Left ventricle myocardium superior (tissue), 1 donor: ENCODE data around the gene ASCL3. TPM values are rescaled to one million over a fixed set of nuclear protein-coding genes. Genes with fewer than 3 reads are reported as not detected.
"Not testable (repeated sequence)": the region's sequence is repeated elsewhere in the genome, so short reads cannot be mapped to it uniquely, and the experiment has no call there.

Experiments
- ATAC-seq: fragments of 200-7000 bp; cut with Tn5 transposase; one replicate; pipeline ENCODE4 v1.9.1; 2020; ENCODE audit warnings: mild to moderate bottlenecking, moderate library complexity
- DNase-seq: peaks from one replicate; pipeline ENCODE4 v3.0.0-alpha.2; 2020
- intact Hi-C: fragments of 100-400 bp; cut with micrococcal nuclease; formaldehyde crosslinking; loops from one replicate; pipeline ENCODE4 v1.11.0; 2022
- total RNA-seq: library from RNA; stranded (reverse); fragmentation: NEBNext Ultra II Directional; extraction: Animal tissue kit (Norgen Biotek cat#: 25700); gene quantifications from one replicate; pipeline ENCODE4 v1.2.1, GENCODE V29; 2021
- donor health status: DM: no; HTN: yes; CAD: no; lungs with severe emphysema.

ASCL3 gene
- total RNA-seq, 1 donor from 2014 or later, result not detected

- ATAC-seq, result peak; percentile 11
- intact Hi-C loops, result no loop called here
- no peak for DNase-seq
Measured at GRCh38 chr11:8959546-8960166, 16.8 kb upstream of the ASCL3 start.

- ATAC-seq, result no peak
- intact Hi-C loops, result no loop called here
- no peak for DNase-seq
Measured at GRCh38 chr11:8956860-8957259, 14.0 kb upstream of the ASCL3 start.

- intact Hi-C loops, result no loop called here
- DNase-seq, result no peak
- no peak for ATAC-seq
Measured at GRCh38 chr11:8948886-8949285, 6.1 kb upstream of the ASCL3 start.

- DNase-seq, result no peak
- intact Hi-C loops, result no loop called here
- ATAC-seq, result no peak
Measured at GRCh38 chr11:8947230-8947943, 4.6 kb upstream of the ASCL3 start.

DNA sequence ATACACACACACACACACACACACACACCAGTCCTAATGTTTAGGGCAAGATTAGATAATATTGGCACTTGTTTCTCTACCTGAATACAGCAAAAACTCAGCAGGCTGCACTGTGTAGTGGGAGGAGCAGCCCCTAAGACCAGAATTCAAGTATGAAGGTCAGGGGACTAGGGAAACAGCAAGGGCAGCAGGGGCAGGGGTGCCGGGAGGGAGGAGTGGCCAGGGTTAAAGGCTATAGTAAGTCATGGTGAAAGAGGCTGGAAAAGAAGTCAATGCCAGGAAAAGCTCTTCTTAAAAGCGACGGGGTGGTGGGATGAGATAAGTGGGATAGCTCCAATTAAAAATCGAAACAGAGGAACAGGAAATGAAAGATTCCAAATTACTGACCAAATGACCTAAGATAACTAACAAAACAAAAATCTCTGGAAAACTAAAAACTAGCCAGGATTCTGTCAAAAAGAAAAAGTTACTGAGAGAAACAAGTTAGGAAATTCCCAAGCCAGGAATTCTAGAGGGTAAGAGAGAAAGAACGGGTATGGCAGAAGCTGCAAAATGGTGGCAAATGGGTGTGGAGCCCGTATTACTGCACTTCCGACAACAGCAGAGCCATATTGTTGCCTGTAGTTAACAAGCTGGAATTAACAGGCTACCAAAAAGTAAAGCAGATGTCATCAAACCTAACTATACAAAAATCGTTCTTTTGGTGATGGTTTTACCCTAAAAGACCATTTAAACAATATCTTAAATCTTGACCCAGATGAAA lies 1.3 kb downstream of the ASCL3 start:
- DNase-seq, result no peak
- ATAC-seq, result no peak
- intact Hi-C loops, result no loop called here

GRCh38 chr11:8937659-8938058 lies 5.2 kb downstream of the ASCL3 start:
- intact Hi-C loops, result no loop called here
- ATAC-seq (no peak), DNase-seq (no peak)

GRCh38 chr11:8937159-8937558 lies 5.7 kb downstream of the ASCL3 start:
- ATAC-seq (no peak), DNase-seq (no peak)
- intact Hi-C loops, result no loop called here

DNA sequence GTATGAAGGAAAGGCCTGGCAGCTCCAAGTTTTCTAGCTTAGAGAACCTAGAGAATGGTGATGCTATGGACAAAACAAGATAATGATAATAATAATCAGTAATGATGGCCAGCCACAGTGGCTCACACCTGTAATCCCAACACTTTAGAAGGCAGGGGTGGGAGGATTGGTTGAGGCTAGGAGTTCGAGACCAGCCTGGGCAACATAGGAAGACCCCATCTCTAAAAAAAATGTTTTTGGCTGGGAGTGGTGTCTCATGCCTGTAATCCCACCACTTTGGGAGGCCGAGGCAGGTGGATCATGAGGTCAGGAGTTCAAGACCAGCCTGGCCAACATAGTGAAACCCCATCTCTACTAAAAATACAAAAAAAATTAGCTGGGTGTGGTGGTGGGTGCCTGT lies 7.0 kb downstream of the ASCL3 start:
- intact Hi-C loops, ATAC-seq, DNase-seq: not testable (repeated sequence)

DNA sequence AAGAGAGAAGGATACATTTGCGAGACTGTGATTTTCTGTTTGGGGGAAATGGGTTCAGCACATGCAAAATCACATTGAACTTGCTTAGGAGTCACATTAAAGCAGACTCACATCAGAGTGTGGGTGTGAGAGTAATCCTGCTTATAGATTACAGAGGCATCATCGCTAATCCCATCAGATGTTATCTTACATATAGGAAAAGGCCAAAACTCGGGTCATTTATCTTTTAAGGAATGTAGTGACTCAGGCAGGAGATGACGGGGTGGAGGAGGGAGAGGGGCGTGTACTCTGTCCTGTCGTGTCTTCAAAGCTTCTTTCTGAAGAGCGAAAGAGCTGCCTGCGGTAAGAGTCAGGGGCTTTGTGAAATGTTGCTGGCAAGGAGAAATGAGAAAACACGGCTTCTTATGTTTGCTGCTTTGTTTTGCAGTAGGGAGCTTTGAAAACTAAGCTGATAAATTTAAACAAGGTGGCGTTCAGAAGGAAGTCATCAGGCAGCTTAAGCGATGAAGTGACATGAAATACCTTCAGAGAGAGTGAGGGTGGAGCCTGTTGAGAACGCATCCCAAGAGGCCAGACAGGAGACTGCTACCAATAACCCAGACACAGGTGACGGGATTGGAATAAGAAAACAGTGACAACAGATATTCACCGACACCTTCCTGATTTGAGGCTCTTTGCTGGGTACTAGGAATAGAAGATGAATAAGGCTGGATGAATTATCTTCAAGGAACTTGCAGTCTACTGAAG lies 7.9 kb downstream of the ASCL3 start:
- no peak for DNase-seq
- intact Hi-C loops, result no loop called here
- ATAC-seq, result no peak

GRCh38 chr11:8933931-8934330 lies 8.9 kb downstream of the ASCL3 start:
- ATAC-seq (no peak), DNase-seq (no peak)
- intact Hi-C loops, result no loop called here

- intact Hi-C loops, result no loop called here
- ATAC-seq, result no peak
Measured at GRCh38 chr11:8932564-8933180, 10.1 kb downstream of the ASCL3 start, which contains the start of gene C11orf16. TSS of gene C11orf16 (minus strand) at chr11:8932947. CDS start at chr11:8932308, 639 bp downstream.

DNA sequence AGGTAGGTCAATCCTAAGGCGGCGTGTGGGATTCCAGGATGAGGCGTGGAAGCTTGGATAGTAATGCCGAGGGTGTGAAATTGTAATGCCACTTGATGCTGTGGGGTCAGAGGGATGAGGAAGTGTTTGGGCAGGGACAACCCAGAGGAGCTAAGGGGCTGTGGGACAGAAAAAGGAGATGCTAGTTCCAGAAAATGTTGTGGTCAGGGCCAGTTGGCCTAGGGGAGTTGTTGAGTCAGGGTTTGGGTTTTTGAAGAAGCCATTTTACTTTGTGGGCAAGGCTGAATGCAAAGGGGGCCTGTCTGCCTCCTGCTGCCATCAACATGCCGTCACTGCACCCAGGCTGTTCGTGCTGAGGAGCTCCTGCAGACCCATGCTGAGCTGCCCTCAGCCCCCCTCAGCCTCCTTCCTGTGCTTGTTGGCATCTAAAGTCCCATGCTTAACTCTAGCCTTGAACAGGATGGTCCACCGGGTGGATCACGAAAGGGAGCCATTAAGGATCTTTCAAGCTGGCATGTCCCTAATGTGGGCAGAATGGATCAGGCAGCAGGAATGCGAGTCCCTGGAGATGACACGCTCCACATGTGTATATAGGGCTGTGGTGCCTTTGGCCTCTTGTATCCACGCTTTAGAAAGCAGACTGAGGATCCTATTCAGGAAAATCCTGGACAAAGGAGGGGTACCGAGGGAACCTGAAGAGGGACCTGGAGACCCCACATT lies 12.2 kb downstream of the ASCL3 start:
- intact Hi-C loops, result no loop called here
- no peak for ATAC-seq
- DNase-seq, result no peak

More at GRCh38 chr11:8932564-8933180, 10.1 kb downstream of the ASCL3 start, which contains the start of gene C11orf16:
- DNase-seq, result no peak

GRCh38 chr11:8928981-8929615 lies 13.7 kb downstream of the ASCL3 start:
- intact Hi-C loops, result no loop called here
- no peak for ATAC-seq

DNA sequence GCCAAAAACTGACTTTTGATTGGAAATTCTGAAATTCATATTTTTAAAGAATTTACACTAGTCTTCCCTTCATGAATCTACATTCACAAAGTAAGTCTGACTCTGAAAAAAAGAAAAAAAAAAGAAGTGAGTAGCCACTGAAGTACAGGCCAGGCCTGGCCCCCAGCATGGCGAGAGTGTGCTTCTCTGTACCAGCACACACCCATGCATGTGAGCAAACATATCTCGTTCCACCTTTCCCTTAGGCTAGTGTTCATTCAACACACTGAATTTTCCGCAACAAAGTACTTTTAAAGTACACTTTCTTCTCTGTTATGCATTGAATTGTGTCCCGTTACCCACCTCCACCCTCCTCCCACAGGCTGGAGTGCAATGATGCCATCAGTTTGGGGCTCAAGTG lies 14.6 kb downstream of the ASCL3 start:
- intact Hi-C loops, result no loop called here
- DNase-seq, result no peak
- ATAC-seq, result no peak

More at GRCh38 chr11:8928981-8929615, 13.7 kb downstream of the ASCL3 start:
- no peak for DNase-seq

- intact Hi-C loops, result no loop called here
- ATAC-seq (no peak), DNase-seq (no peak)
Measured at GRCh38 chr11:8927233-8927632, 15.6 kb downstream of the ASCL3 start.

GRCh38 chr11:8926236-8926635 lies 16.6 kb downstream of the ASCL3 start:
- ATAC-seq, result no peak
- no peak for DNase-seq
- intact Hi-C loops, result no loop called here

- no peak for ATAC-seq
- DNase-seq, result no peak
- intact Hi-C loops, result no loop called here
Measured at GRCh38 chr11:8925711-8926110, 17.1 kb downstream of the ASCL3 start.

- ATAC-seq, result no peak
- no peak for DNase-seq
- intact Hi-C loops, result no loop called here
Measured at GRCh38 chr11:8922691-8923090, 20.1 kb downstream of the ASCL3 start.
